K562 (cell line): ENCODE data around the gene TSPYL4.

Experiments used
- CTCF ChIP-seq, 3 experiments: IDR thresholded peaks in 2 of 3; conservative IDR thresholded peaks in 1 of 3; 2 replicates each; pipeline ENCODE4 v1.5.1; 2011 to 2012; ENCODE audit warnings: low read length in 3 of 3, mild to moderate bottlenecking in 3 of 3, control low read depth in 2 of 3, improper control_type of control experiment in 1 of 3, inconsistent platforms in 1 of 3, low read depth in 1 of 3, mixed read lengths in 1 of 3, moderate library complexity in 1 of 3; ENCODE audit not compliant: insufficient read depth in 2 of 3
- FOXJ3 ChIP-seq: sonication (generic); formaldehyde crosslinking; IDR thresholded peaks from 2 replicates; pipeline ENCODE4 v1.4.0; 2020; ENCODE audit warnings: mild to moderate bottlenecking, missing genetic modification reagents
- HDGF ChIP-seq: fragments of 450-650 bp; IDR thresholded peaks from 2 replicates; pipeline ENCODE4 v1.6.1; 2016
- KLF16 ChIP-seq: IDR thresholded peaks from 2 replicates; pipeline ENCODE4 v1.6.1; 2016; ENCODE audit warnings: antibody characterized with exemption
- MAZ ChIP-seq, 2 experiments: fragments of 450-650 bp in 1 of 2; sonication (generic) in 1 of 2; formaldehyde crosslinking; IDR thresholded peaks in 1 of 2; conservative IDR thresholded peaks in 1 of 2; 2 replicates each; pipeline versions ENCODE4 v1.4.0 to v1.5.0; 2020; ENCODE audit warnings: mild to moderate bottlenecking in 1 of 2, missing genetic modification reagents in 1 of 2
- PCBP2 ChIP-seq: fragments of 200-400 bp; formaldehyde crosslinking; IDR thresholded peaks from 2 replicates; pipeline ENCODE4 v1.6.1; 2018; ENCODE audit warnings: low read length, low read depth, mild to moderate bottlenecking, moderate library complexity; ENCODE audit not compliant: poor library complexity, severe bottlenecking
- POLR2A ChIP-seq: fragments of 450-650 bp; conservative IDR thresholded peaks from 2 replicates; pipeline ENCODE4 v1.6.1; 2016
- POLR2AphosphoS5 ChIP-seq: IDR thresholded peaks from 2 replicates; pipeline ENCODE4 v1.6.1; 2011; ENCODE audit warnings: mild to moderate bottlenecking, low read depth, low read length, moderate library complexity; ENCODE audit not compliant: control insufficient read depth, insufficient read depth
- RBM14 ChIP-seq: fragments of 200-400 bp; formaldehyde crosslinking; IDR thresholded peaks from 2 replicates; pipeline ENCODE4 v1.6.1; 2018; ENCODE audit warnings: low read depth, mild to moderate bottlenecking, low read length, moderate library complexity, borderline replicate concordance; ENCODE audit not compliant: insufficient read depth
- SMC3 ChIP-seq: conservative IDR thresholded peaks from 2 replicates; pipeline ENCODE4 v1.6.1; 2011; ENCODE audit warnings: low read depth, low read length, improper control_type of control experiment; ENCODE audit not compliant: insufficient read depth
- STAT5B ChIP-seq: fragments of 250-450 bp; sonication (Bioruptor Pico); IDR thresholded peaks from 2 replicates; pipeline ENCODE4 v1.8.0; 2021; ENCODE audit warnings: mild to moderate bottlenecking, inconsistent platforms
- ZBTB11 ChIP-seq, 3 experiments: fragments of 200-800 bp in 1 of 3; fragments of 250-450 bp in 1 of 3; fragments of 450-650 bp in 1 of 3; sonication (Bioruptor Pico) in 1 of 3; sonication (Bioruptor generic) in 1 of 3; formaldehyde crosslinking in 1 of 3; IDR thresholded peaks; 2 replicates each; pipeline versions ENCODE4 v1.6.1 to v1.8.0; 2016 to 2022; ENCODE audit warnings: mild to moderate bottlenecking in 2 of 3, missing genetic modification characterization in 2 of 3, missing compliant biosample characterization in 1 of 3, moderate library complexity in 1 of 3
- TF ChIP-seq, protein P1 (sequence below): fragments of 250-450 bp; sonication (Bioruptor Pico); IDR thresholded peaks from 2 replicates; pipeline ENCODE4 v1.8.0; 2022; ENCODE audit warnings: moderate library complexity, mild to moderate bottlenecking, inconsistent platforms

DNA sequence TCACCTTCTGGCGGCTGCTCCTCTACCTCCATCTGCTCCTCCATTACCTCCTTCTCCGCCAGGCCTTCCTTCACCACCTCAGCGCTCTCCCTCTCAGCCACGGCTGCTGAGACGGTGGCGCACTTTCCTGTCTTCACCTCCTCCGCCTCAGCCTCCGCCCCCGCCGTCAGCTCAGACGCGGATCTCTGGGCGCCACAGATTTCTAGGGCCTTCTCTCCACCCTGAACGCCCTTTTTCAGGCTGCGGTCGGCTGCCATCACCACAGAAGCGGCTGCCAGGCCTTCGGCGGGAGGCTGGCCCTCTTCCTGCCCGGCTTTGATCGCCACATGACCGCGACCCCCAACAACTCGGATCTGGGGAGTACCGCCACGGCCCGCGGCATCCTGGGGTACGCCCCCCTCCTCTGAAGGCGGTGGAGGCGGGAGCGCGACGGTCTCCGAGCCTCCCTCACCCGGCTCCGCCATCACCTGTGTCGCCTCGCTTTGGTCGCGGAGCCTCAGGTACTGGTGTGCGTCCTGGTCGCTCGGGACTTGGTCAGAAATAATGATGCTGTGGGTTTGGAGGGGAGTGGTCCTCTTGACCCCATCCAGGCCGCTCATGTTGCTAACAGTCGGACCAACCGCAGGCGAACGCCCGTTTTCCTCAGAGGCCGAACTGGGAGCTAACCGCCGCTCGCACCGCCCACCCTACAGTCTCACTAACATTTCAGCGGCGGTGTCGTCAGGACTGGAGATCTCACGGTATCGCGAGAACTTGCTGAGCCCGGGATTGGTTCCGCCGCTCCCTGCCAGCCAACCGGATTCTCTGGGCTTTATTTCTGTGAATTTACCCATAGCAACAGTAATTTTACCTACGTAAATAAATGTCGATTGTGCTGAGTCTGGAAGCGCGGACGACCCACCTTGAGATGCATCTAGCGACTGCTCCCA is 25.6 kb upstream of the TSPYL4 start, which contains the start of gene TSPYL1:
- TF ChIP-seq RBM14 = no peak
- no peak for TF ChIP-seq ZBTB11 (CRISPR knock-in tag; IDR thresholded peaks at IDR 0.05)
- TF ChIP-seq KLF16 = no peak
- TF ChIP-seq POLR2A = peak; percentile 95
- TF ChIP-seq FOXJ3 (CRISPR knock-in tag) = peak; percentile 49; the same call in 1 of the 2 replicates
- peak in 1 of 3 experiments; percentile 27; a peak in 2 of 6 replicates for TF ChIP-seq CTCF (IDR thresholded peaks at IDR 0.05 in 2 of 3, conservative IDR thresholded peaks at IDR 0.05 in 1 of 3; ENCODE audit: insufficient read depth in 2 of 3, low read depth in 1 of 3, low read length in 3 of 3)
- TF ChIP-seq, protein P1, sequence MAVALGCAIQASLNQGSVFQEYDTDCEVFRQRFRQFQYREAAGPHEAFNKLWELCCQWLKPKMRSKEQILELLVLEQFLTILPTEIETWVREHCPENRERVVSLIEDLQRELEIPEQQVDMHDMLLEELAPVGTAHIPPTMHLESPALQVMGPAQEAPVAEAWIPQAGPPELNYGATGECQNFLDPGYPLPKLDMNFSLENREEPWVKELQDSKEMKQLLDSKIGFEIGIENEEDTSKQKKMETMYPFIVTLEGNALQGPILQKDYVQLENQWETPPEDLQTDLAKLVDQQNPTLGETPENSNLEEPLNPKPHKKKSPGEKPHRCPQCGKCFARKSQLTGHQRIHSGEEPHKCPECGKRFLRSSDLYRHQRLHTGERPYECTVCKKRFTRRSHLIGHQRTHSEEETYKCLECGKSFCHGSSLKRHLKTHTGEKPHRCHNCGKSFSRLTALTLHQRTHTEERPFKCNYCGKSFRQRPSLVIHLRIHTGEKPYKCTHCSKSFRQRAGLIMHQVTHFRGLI (CRISPR knock-in tag) = no peak
- TF ChIP-seq HDGF = no peak
- peak; percentile 88 for TF ChIP-seq POLR2AphosphoS5
- TF ChIP-seq MAZ (CRISPR knock-in tag; conservative IDR thresholded peaks at IDR 0.05 in 1 of 2, IDR thresholded peaks at IDR 0.05 in 1 of 2) = peak; percentile 64 to 78
- no peak for TF ChIP-seq PCBP2
- TF ChIP-seq STAT5B (CRISPR knock-in tag) = no peak
- TF ChIP-seq SMC3 = no peak
